Measurements from ENCODE around the gene TWNK. TPM values are rescaled to one million over a fixed set of nuclear protein-coding genes. Genes with fewer than 3 reads are reported as not detected.

The TWNK gene
- total RNA-seq, 1 experiment from 2014 or later: 38.7 TPM

DNA sequence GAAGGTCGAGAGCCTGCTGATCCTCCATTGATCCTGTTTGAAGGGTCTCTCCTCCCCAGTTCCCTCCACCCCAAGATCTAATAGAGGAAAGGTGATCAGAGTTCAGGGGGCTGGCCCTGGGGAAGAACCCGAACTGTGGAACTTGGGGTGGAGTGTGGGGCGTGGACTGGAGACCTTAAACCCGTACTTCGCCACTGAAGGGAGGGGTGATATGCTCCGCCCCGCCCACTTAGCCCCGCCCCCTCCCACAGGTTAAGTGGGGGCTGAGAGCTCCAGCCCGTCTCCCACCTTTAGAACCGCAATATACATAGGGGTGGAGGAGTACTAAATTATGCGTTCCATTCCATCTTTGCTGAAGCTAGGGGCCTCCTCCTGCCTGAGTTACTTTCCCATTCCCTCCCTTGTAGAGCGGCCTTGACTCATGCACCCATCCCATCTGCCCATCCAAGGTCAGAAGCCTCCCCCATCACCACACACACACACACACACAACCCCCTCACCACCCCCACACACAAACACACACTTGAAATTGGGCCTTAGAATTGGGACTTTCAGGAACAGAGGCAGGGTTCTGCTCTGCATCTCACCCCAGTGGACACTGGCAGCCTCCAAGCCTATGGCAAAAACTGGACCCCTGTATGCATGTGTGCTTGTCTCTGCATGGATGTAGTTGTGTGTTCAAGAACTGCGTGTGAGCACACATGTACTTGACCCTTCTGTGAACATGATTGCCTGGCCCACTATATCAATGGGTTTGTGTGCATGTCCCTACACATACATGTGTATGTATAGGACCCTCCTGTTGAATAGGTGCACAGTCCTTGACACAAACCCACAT is 17.0 kb upstream of the TWNK start:
- Histone ChIP-seq H2AK5ac (ENCODE audit: insufficient read length, low read length) (no peak overlapping the region), H2BK12ac (ENCODE audit: insufficient read length, low read depth, low read length) (no peak overlapping the region), H3K79me1 (ENCODE audit: insufficient read depth, low read depth, low read length, poor library complexity, severe bottlenecking) (no peaks in the 10 kb centered on the region), H4K20me1 (ENCODE audit: control insufficient read depth, insufficient read depth, insufficient read length) (no peaks in the 10 kb centered on the region), H3K27me3 (ENCODE audit: insufficient read depth, low read length) (no peaks in the 10 kb centered on the region), H2BK5ac (ENCODE audit: insufficient read length, low read length) (no peak overlapping the region), H3K9ac (ENCODE audit: extremely low read depth, insufficient read length, low read length) (no peak overlapping the region), H4K91ac (ENCODE audit: insufficient read length, low read depth, low read length) (no peak overlapping the region), H3K14ac (ENCODE audit: insufficient read depth, low read length) (no peak overlapping the region), H3K79me2 (ENCODE audit: insufficient read depth, low read length) (no peaks in the 10 kb centered on the region), H3K9me3 (ENCODE audit: control insufficient read depth, low read depth, low read length) (no peaks in the 10 kb centered on the region), H2BK20ac (ENCODE audit: low read depth, low read length, poor library complexity, severe bottlenecking) (no peak overlapping the region), H3T11ph (ENCODE audit: low read length) (no peak overlapping the region), H2AFZ (ENCODE audit: low read length) (no peak overlapping the region), H3K18ac (ENCODE audit: insufficient read length, low read depth, low read length) (no peak overlapping the region), H3K4me1 (ENCODE audit: insufficient read depth, low read length) (no peaks in the 10 kb centered on the region), H4K8ac (replicated peaks; ENCODE audit: insufficient read length, low read depth, low read length) (no peak overlapping the region), H3K23ac (ENCODE audit: insufficient read length, low read depth, low read length) (no peak overlapping the region), H2BK120ac (ENCODE audit: low read depth, low read length, poor library complexity, severe bottlenecking) (no peak overlapping the region), H3K4me2 (ENCODE audit: insufficient read depth, insufficient read length, low read length) (peak overlapping the region; percentile 95), H3K56ac (ENCODE audit: insufficient read length, low read depth, low read length) (no peak overlapping the region), H3K23me2 (ENCODE audit: insufficient read length, low read depth, low read length, poor library complexity, severe bottlenecking) (peaks cover 12% of the 10 kb centered on the region), H2BK15ac (ENCODE audit: low read depth, low read length) (no peak overlapping the region), H3K27ac (ENCODE audit: insufficient read length, low read depth, low read length) (no peak overlapping the region), H3K4ac (ENCODE audit: low read depth, low read length) (no peak overlapping the region), H4K5ac (ENCODE audit: insufficient read length, low read depth, low read length) (no peak overlapping the region)
- Mint-ChIP-seq H3K9me3 (no peaks in the 10 kb centered on the region; a peak in 1 of 5 replicates), H3K36me3 (ENCODE audit: insufficient read depth in 1 of 3, low read depth in 3 of 3) (peaks cover 0 to 2% (median 0%) of the 10 kb centered on the region in 3 experiments; a peak in 2 of 7 replicates), H3K4me1 (peaks cover 32 to 34% of the 10 kb centered on the region in 2 experiments), H3K4me3 (peak overlapping the region; percentile 66 to 84), H3K27ac (no peak overlapping the region), H3K27me3 (ENCODE audit: low read depth) (peaks cover 7% of the 10 kb centered on the region)
- TF ChIP-seq, protein P1, sequence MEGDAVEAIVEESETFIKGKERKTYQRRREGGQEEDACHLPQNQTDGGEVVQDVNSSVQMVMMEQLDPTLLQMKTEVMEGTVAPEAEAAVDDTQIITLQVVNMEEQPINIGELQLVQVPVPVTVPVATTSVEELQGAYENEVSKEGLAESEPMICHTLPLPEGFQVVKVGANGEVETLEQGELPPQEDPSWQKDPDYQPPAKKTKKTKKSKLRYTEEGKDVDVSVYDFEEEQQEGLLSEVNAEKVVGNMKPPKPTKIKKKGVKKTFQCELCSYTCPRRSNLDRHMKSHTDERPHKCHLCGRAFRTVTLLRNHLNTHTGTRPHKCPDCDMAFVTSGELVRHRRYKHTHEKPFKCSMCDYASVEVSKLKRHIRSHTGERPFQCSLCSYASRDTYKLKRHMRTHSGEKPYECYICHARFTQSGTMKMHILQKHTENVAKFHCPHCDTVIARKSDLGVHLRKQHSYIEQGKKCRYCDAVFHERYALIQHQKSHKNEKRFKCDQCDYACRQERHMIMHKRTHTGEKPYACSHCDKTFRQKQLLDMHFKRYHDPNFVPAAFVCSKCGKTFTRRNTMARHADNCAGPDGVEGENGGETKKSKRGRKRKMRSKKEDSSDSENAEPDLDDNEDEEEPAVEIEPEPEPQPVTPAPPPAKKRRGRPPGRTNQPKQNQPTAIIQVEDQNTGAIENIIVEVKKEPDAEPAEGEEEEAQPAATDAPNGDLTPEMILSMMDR (conservative IDR thresholded peaks at IDR 0.05): no peak
- DNase-seq: peak; percentile 57
- no CpG with 5 or more reads among the region's 13 CpGs for WGBS (ENCODE audit: extremely low coverage, insufficient read length, low lambda C conversion rate)
